KMS-11 (cell line): ENCODE measurements around the gene TUBE1.

Experiments used
- H2AFZ ChIP-seq: fragments of 200-600 bp; sonication (generic); 2 replicates; pipeline ENCODE4 v1.6.1; 2016; ENCODE audit warnings: antibody characterized with exemption, mixed run types, low read depth
- H3K27ac ChIP-seq: fragments of 200-600 bp; sonication (generic); 2 replicates; pipeline ENCODE4 v1.6.1; 2016; ENCODE audit warnings: mild to moderate bottlenecking, mixed run types
- H3K27me3 ChIP-seq: fragments of 200-600 bp; sonication (generic); 2 replicates; pipeline ENCODE4 v1.6.1; 2017; ENCODE audit warnings: mild to moderate bottlenecking, low read depth, mixed run types, moderate library complexity; ENCODE audit not compliant: insufficient read depth
- H3K36me3 ChIP-seq: fragments of 200-600 bp; sonication (generic); 2 replicates; pipeline ENCODE4 v1.6.1; 2017; ENCODE audit warnings: mild to moderate bottlenecking, mixed run types; ENCODE audit not compliant: insufficient read depth
- H3K4me1 ChIP-seq: fragments of 200-600 bp; sonication (generic); 2 replicates; pipeline ENCODE4 v1.6.1; 2016; ENCODE audit warnings: mild to moderate bottlenecking, low read depth, mixed run types; ENCODE audit not compliant: poor library complexity, severe bottlenecking
- H3K4me2 ChIP-seq: fragments of 200-600 bp; sonication (generic); 2 replicates; pipeline ENCODE4 v1.7.0; 2016; ENCODE audit warnings: mild to moderate bottlenecking, mixed run types
- H3K4me3 ChIP-seq: fragments of 200-600 bp; sonication (generic); IDR thresholded peaks from 2 replicates; pipeline ENCODE4 v1.6.1; 2017; ENCODE audit warnings: low read depth, low read length, mixed read lengths; ENCODE audit not compliant: insufficient read depth
- H3K79me2 ChIP-seq: fragments of 200-600 bp; sonication (generic); 2 replicates; pipeline ENCODE4 v1.6.1; 2016; ENCODE audit warnings: low read depth, mixed run types; ENCODE audit not compliant: insufficient read depth
- H3K9ac ChIP-seq: fragments of 200-600 bp; sonication (generic); 2 replicates; pipeline ENCODE4 v1.6.1; 2016; ENCODE audit warnings: mild to moderate bottlenecking, mixed run types
- H4K20me1 ChIP-seq: fragments of 200-600 bp; sonication (generic); 2 replicates; pipeline ENCODE4 v1.6.1; 2016; ENCODE audit warnings: mild to moderate bottlenecking, mixed run types; ENCODE audit not compliant: insufficient read depth
- TF ChIP-seq, protein P1 (sequence below): fragments of 200-600 bp; sonication (generic); conservative IDR thresholded peaks from 2 replicates; pipeline ENCODE4 v1.6.1; 2017; ENCODE audit warnings: low read depth, mild to moderate bottlenecking, antibody characterized with exemption, low read length, moderate library complexity, mixed read lengths

The TUBE1 gene

DNA sequence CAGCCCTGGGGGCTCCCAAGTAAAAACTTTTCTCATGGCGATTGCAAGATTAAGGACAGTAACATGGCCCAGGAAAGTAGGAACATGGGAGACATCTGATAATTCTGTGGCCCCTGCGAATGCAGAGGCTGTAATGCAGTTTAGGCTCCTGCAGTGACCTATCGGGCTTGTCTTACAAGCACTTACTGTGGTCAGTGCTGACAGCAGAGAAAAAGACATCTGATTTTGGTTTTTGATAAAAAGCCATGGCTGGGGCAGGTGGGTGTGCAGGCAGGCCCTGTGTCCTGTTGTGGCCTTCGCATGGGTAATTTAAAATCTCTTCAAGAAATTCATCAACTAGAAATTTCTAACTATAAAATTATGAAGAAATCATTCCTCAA lies 52.7 kb downstream of the TUBE1 start:
- Histone ChIP-seq H3K4me3 (no peak overlapping the region), H2AFZ (no peak overlapping the region), H3K36me3 (no peaks in the 10 kb centered on the region), H3K4me1 (no peaks in the 10 kb centered on the region), H4K20me1 (no peaks in the 10 kb centered on the region), H3K27me3 (no peaks in the 10 kb centered on the region), H3K79me2 (no peaks in the 10 kb centered on the region), H3K27ac (no peak overlapping the region), H3K4me2 (no peak overlapping the region), H3K9ac (no peak overlapping the region)
- TF ChIP-seq, protein P1, sequence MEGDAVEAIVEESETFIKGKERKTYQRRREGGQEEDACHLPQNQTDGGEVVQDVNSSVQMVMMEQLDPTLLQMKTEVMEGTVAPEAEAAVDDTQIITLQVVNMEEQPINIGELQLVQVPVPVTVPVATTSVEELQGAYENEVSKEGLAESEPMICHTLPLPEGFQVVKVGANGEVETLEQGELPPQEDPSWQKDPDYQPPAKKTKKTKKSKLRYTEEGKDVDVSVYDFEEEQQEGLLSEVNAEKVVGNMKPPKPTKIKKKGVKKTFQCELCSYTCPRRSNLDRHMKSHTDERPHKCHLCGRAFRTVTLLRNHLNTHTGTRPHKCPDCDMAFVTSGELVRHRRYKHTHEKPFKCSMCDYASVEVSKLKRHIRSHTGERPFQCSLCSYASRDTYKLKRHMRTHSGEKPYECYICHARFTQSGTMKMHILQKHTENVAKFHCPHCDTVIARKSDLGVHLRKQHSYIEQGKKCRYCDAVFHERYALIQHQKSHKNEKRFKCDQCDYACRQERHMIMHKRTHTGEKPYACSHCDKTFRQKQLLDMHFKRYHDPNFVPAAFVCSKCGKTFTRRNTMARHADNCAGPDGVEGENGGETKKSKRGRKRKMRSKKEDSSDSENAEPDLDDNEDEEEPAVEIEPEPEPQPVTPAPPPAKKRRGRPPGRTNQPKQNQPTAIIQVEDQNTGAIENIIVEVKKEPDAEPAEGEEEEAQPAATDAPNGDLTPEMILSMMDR, result no peak

DNA sequence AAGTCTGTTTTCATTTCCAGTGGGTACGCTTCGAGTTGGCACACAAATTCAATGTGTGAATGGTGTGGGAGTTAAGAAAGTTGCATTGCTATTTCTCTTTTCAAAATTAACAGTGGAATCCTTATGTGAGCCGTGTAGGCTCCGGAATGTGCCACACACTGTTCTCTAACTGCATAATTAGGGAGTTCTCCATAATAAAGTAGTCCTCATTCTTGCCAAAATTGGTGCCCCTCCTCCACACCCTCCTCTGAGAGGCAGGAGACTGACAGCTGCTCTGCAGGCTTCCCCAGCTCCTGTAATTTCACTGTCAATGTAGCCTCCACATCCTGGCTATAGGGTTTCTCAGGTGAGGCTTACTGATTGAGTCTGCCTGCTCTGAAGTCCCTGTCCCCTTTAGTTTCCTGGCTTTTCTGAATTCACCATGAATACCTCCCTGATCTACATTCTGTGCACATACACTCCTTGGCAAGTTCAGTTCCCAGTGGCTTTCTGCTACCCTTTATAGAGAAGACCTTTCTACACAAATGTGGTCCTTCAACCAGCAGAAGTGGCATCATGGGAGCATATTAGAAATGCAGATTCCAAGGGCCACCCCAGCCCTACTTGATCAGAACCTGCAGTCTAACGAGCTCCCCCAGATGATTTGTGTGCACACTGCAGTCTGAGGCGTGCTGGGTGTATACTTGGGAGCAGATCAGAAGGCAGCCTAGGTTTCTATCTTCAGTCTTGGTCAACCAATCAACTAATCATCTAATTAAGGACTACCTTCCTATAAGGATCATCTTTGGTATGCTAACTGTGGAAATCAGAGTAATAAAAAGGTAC lies 53.3 kb downstream of the TUBE1 start:
- Histone ChIP-seq H3K4me1 (no peaks in the 10 kb centered on the region), H3K27ac (no peak overlapping the region), H3K79me2 (no peaks in the 10 kb centered on the region), H3K27me3 (no peaks in the 10 kb centered on the region), H3K36me3 (no peaks in the 10 kb centered on the region), H3K4me3 (no peak overlapping the region), H3K9ac (no peak overlapping the region), H4K20me1 (no peaks in the 10 kb centered on the region), H3K4me2 (no peak overlapping the region), H2AFZ (no peak overlapping the region)
- TF ChIP-seq, protein P1, result no peak

DNA sequence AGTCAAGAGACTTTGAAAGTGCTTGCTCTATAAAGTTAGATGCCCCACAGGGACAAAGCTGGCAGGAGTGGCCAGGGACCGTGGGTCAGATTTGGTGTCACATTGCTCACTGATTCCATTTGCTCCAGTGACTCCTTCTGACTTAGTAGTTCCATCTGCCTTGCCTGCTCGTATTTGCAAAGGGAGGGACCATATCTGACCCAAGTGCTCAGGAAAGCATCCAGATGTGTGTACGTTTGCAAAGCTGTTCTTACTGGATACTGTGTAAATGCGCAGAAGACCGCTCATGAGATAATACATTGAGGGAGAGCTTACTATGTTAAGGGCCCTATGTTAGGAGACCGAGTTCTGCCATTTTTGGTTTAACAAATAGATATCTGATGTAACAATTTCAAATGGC lies 54.6 kb downstream of the TUBE1 start:
- H3K9ac ChIP-seq, result no peak overlapping the region
- no peak overlapping the region for H3K4me3 ChIP-seq
- no peak overlapping the region for H2AFZ ChIP-seq
- peaks cover 11% of the 10 kb centered on the region for H3K4me1 ChIP-seq
- no peaks in the 10 kb centered on the region for H3K36me3 ChIP-seq
- H3K27me3 ChIP-seq, result no peaks in the 10 kb centered on the region
- no peaks in the 10 kb centered on the region for H3K79me2 ChIP-seq
- TF ChIP-seq, protein P1, result no peak
- no peak overlapping the region for H3K4me2 ChIP-seq
- no peaks in the 10 kb centered on the region for H4K20me1 ChIP-seq
- H3K27ac ChIP-seq, result no peak overlapping the region

DNA sequence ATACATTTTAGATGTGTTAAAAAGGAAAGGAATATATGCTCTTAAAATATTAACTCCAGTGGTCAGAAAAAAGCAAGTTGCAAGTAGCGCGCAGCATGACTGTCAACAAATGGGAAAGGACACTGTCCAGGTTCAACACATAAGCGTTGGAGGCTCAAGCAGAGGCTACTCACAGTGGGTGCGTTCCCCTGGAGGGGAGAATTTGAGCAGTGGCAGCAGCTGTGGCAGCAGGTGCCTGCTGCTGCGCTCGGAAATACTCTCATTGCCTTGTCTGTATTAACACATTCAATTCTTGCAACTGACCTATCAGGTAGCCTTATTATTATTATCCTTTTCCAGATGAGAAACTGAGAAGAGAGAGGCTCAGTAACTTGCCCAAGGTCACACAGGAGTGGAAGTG lies 55.3 kb downstream of the TUBE1 start:
- Histone ChIP-seq H3K79me2 (no peaks in the 10 kb centered on the region), H3K4me1 (peaks cover 18% of the 10 kb centered on the region), H3K4me3 (no peak overlapping the region), H3K27ac (no peak overlapping the region), H3K4me2 (no peak overlapping the region), H4K20me1 (no peaks in the 10 kb centered on the region), H2AFZ (no peak overlapping the region), H3K9ac (no peak overlapping the region), H3K27me3 (no peaks in the 10 kb centered on the region), H3K36me3 (no peaks in the 10 kb centered on the region)
- TF ChIP-seq, protein P1, result no peak
